Activated naive CD8-positive, alpha-beta T cell treated with anti-CD3 and anti-CD28 coated beads for 36 hours (primary cell): ENCODE data around the gene PAX9. TPM values are rescaled to one million over a fixed set of nuclear protein-coding genes. Genes with fewer than 3 reads are reported as not detected.

Source experiments
- DNase-seq: peaks from one replicate; pipeline ENCODE4 v3.0.0; 2021
- H3K27ac Mint-ChIP-seq: one replicate; pipeline ENCODE4 v1.8.0; 2022; ENCODE audit warnings: mild to moderate bottlenecking, moderate library complexity, mixed read lengths
- H3K27me3 Mint-ChIP-seq: one replicate; pipeline ENCODE4 v1.8.0; 2022; ENCODE audit warnings: mild to moderate bottlenecking, mixed read lengths
- H3K36me3 Mint-ChIP-seq: one replicate; pipeline ENCODE4 v1.8.0; 2021; ENCODE audit warnings: mild to moderate bottlenecking, mixed read lengths
- H3K4me1 Mint-ChIP-seq: one replicate; pipeline ENCODE4 v1.8.0; 2021; ENCODE audit warnings: mixed read lengths
- H3K4me3 Mint-ChIP-seq: one replicate; pipeline ENCODE4 v1.8.0; 2022; ENCODE audit warnings: mild to moderate bottlenecking, moderate library complexity, mixed read lengths
- H3K9me3 Mint-ChIP-seq: one replicate; pipeline ENCODE4 v1.8.0; 2022; ENCODE audit warnings: mixed read lengths
- total RNA-seq, 2 experiments: library from RNA; stranded (reverse); gene quantifications; one replicate each; pipeline ENCODE4 v1.2.3, GENCODE V29; 2021

The PAX9 gene
- not detected for total RNA-seq

DNA sequence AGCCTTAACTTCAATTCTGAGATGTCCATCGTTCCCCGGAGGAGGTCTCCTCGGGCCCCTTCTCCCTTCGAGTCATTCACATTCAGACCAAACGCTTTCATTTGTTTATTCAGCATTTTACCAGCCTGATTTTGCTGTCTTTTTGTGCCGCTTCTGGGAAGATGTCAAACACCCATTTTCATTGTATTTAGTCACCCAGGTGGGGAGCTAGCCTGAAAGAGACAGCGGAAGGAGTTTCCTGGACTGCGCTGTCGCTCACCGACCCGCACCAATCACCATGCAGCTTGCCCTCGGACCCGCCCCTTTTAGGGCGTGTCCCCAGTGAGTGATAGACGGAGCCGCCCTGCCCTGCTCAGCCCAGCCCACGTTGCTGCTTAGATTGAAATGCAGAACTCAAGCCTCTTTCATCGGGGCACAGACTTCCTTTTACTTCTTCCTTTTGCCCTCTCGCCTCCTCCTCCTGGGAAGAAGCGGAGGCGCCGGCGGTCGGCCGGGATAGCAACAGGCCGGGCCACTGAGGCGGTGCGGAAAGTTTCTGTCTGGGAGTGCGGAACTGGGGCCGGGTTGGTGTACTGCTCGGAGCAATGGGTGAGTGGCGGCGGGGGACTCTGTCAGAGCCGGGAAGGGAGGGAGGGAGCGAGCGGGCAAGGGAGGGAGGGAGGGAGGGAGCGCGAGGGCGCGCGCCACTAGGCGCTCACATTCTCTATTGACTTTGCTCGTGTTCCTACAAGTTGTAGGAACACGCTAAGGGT is at the start of gene PAX9:
Gene PAX9, plus strand, starts transcription at position 355 of the 752 bp plus-strand sequence. Its CDS starts 230 bp downstream, at position 585.
- H3K36me3 Mint-ChIP-seq, result peaks cover 8% of the 10 kb centered on the region
- DNase-seq, result peak; percentile 46
- peaks cover 45% of the 10 kb centered on the region for H3K4me1 Mint-ChIP-seq
- H3K27ac Mint-ChIP-seq, result peak within 1 kb of the TSS; percentile 31
- peaks cover 98% of the 10 kb centered on the region for H3K27me3 Mint-ChIP-seq
- H3K4me3 Mint-ChIP-seq, result peak within 1 kb of the TSS; percentile 59
- H3K9me3 Mint-ChIP-seq, result peaks cover 5% of the 10 kb centered on the region

DNA sequence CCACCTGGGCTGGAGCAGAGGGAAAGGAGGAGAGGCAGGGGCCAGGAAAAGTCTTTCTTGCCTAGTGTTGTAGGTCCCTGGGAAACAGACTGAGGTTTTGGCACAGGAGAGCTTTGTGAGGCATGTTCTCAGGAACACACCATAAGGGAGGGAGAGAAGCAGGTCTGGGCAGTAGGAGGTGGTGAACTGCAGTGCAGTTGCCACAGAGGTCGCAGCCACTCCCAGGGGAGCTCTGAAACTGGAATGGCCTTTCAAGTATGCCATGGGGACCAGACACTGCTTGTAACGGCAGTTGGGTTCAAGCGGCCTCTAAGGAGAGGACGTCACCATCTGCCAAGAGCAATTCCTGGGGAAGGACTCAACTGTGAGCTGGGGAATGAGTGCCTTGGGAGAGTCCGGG is 43.8 kb upstream of the PAX9 start:
- Mint-ChIP-seq H3K4me3 (no peak overlapping the region), H3K4me1 (no peaks in the 10 kb centered on the region), H3K9me3 (peaks cover 5% of the 10 kb centered on the region), H3K27me3 (peaks cover 3% of the 10 kb centered on the region), H3K36me3 (no peaks in the 10 kb centered on the region), H3K27ac (no peak overlapping the region)
- no peak for DNase-seq

DNA sequence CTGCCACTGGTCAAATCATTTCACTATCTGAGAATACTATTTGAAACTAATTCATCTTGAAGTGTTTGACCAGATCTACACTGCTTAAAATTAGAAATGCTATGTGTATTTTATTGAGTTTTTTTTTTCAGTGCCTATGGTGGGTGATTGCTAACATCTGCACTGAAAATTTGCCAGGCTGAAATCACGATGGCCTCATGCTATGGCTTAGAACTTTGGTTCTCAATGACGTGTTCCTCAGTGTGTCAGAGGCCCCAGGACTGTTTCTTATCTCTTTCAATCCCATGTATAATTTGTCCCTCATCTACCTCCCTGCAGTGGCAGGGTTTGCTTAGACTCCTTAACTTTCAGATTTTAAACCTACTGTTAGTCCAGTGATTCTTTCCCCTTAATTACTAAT is 43.0 kb upstream of the PAX9 start:
- no peaks in the 10 kb centered on the region for H3K36me3 Mint-ChIP-seq
- H3K4me3 Mint-ChIP-seq, result no peak overlapping the region
- no peak overlapping the region for H3K27ac Mint-ChIP-seq
- no peaks in the 10 kb centered on the region for H3K4me1 Mint-ChIP-seq
- peaks cover 3% of the 10 kb centered on the region for H3K27me3 Mint-ChIP-seq
- DNase-seq, result no peak
- peaks cover 5% of the 10 kb centered on the region for H3K9me3 Mint-ChIP-seq

DNA sequence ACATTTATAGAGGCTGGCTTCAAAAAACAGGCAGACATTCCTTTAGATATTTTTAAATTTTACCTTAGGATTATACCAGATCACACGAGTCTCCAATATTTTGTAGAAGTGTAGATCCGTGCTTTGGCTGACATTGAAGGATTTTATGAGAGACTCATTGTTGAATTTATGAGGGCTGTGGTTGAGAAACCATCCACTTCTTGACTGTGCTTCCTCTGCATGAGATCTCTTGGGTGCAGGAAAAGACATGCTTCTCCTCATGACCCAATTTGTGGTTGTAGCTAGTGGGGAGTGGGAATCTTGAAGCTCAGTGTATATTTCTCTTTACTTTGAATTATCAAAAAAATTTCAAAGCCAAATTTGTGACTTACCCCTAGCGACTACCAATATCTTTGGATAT is 42.5 kb upstream of the PAX9 start:
- H3K27me3 Mint-ChIP-seq, result peaks cover 4% of the 10 kb centered on the region
- H3K4me1 Mint-ChIP-seq, result no peaks in the 10 kb centered on the region
- peaks cover 5% of the 10 kb centered on the region for H3K9me3 Mint-ChIP-seq
- H3K4me3 Mint-ChIP-seq, result no peak overlapping the region
- no peaks in the 10 kb centered on the region for H3K36me3 Mint-ChIP-seq
- H3K27ac Mint-ChIP-seq, result no peak overlapping the region
- no peak for DNase-seq

DNA sequence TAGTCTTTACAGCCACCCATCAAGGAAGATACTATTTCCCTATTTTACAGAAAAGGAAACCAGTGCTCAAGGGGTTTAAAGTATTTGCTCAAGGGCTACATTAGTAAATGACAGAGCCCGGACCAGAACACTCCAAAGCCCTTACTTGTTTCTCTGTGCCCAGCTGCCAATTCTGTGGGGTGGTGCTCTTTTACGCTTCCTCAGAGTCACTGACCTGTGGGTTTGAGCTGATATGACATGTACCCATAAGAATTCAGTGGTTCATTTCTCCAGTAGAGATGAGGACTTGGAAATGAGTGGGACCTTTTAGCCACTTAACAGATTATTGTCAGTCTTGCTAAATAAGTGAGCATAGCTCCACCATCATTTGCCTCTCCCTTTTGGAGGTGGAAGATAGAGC is 41.8 kb upstream of the PAX9 start:
- H3K9me3 Mint-ChIP-seq, result peaks cover 5% of the 10 kb centered on the region
- no peaks in the 10 kb centered on the region for H3K4me1 Mint-ChIP-seq
- H3K36me3 Mint-ChIP-seq, result no peaks in the 10 kb centered on the region
- DNase-seq, result no peak
- peaks cover 8% of the 10 kb centered on the region for H3K27me3 Mint-ChIP-seq
- H3K4me3 Mint-ChIP-seq, result no peak overlapping the region
- no peak overlapping the region for H3K27ac Mint-ChIP-seq

DNA sequence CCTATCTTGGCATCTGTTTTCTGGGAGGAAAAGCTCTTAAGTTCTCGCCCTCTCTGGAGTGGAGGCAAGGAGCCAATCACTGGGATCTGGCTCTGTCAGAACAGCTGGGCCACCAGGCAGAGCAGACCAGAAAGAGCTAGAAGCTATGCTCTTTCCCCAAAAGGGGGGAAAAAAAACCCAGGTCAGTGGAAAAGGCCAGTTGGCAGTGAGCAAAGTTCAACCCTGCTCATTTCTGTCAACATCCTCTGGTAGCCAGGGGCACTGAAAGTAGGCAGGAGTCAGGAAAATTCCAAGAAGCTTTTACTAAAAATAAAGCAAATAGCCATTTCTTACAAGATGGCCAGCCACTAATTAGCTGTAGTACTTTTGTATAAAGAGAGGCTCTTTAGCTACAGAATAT is 36.6 kb upstream of the PAX9 start:
- Mint-ChIP-seq H3K4me1 (no peaks in the 10 kb centered on the region), H3K9me3 (peaks cover 5% of the 10 kb centered on the region), H3K4me3 (no peak overlapping the region), H3K36me3 (no peaks in the 10 kb centered on the region), H3K27me3 (peaks cover 29% of the 10 kb centered on the region), H3K27ac (no peak overlapping the region)
- no peak for DNase-seq

DNA sequence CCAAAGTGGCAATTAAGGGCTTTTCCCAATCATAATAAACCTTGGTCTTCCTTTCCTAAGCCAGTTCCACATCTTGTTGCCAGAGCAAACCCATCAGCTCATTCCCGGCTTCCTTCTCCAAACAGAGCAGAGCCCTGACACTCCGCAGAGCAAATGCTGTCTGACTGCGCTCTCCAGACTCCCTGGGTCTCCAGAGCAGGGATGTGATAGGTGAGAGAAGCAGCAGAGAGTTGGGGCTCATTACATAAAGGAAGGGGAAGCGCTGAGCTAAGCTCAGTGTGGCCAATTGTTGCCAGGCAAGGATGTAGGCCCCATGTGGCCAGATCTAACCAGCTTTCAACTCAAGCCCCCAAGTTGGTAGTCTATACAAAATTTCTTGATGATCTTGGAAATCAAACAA is 36.2 kb upstream of the PAX9 start:
- Mint-ChIP-seq H3K4me3 (no peak overlapping the region), H3K4me1 (no peaks in the 10 kb centered on the region), H3K27me3 (peaks cover 29% of the 10 kb centered on the region), H3K9me3 (peaks cover 5% of the 10 kb centered on the region), H3K27ac (no peak overlapping the region), H3K36me3 (no peaks in the 10 kb centered on the region)
- no peak for DNase-seq

DNA sequence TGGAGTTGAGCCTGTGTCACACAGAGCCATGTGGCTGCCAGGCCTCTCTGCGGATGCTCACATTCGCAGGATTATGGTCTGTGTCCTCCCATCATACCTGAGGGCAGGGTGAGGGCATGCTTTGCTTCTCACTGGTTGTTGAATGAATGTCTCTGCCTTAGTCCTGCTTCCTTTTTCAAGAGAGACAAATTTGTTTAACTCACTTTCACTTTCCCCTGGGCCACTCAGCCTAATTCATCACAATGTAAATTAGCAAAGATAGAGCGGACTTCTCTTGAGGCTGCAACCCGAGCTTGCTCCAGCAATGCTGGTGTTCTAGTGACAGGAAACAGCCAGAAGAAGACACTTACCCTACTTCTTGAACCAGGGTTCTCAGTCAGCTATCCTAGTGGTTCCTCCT is 35.5 kb upstream of the PAX9 start:
- H3K27me3 Mint-ChIP-seq, result peaks cover 36% of the 10 kb centered on the region
- no peak overlapping the region for H3K4me3 Mint-ChIP-seq

DNA sequence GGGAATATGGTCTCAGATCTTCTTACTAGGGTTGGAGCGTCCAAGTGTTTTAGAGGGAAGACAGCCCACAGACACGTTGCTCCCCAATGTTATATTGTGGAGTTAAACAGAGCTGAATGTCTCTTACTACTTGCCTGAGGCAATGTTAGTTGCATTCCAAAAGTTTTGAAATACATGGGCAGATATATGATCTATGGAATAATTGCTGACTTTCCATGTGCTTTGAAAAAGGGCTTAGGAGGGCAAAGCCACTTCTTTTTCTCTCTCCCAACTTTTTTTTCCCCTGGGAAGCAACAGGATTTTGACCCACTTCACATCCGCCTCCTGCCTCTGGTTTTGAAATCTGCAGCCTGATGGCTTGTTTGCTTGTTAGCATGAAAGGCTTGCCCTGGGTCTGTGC is 33.7 kb upstream of the PAX9 start:
- no peak for DNase-seq
- no peaks in the 10 kb centered on the region for H3K4me1 Mint-ChIP-seq
- peaks cover 37% of the 10 kb centered on the region for H3K27me3 Mint-ChIP-seq
- H3K36me3 Mint-ChIP-seq, result no peaks in the 10 kb centered on the region
- H3K27ac Mint-ChIP-seq, result no peak overlapping the region
- no peaks in the 10 kb centered on the region for H3K9me3 Mint-ChIP-seq
- no peak overlapping the region for H3K4me3 Mint-ChIP-seq

More for the DNA sequence above, 35.5 kb upstream of the PAX9 start:
- Mint-ChIP-seq H3K9me3 (peaks cover 5% of the 10 kb centered on the region), H3K36me3 (no peaks in the 10 kb centered on the region), H3K27ac (no peak overlapping the region), H3K4me1 (no peaks in the 10 kb centered on the region)
- no peak for DNase-seq

DNA sequence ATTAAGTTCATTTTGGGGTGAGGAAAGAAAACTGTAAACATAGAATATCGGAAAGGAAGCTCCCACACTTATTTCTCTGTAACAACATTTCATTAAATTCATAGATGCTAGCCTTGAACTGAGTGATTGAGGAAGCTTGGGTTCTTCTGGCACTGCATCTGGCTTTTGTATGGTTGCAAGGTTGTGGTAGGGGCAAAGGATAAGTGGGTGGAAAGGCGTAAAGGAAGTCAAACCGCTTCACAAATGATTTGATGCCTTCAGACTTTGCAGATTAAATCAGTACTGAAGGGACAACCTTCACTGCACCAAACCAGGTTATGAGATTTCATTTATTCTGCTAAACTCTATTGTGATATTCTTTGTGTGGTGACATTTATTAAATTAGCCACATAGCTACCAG is 28.1 kb upstream of the PAX9 start:
- H3K27me3 Mint-ChIP-seq, result peaks cover 17% of the 10 kb centered on the region
- H3K27ac Mint-ChIP-seq, result no peak overlapping the region
- H3K9me3 Mint-ChIP-seq, result peaks cover 3% of the 10 kb centered on the region
- no peak overlapping the region for H3K4me3 Mint-ChIP-seq
- H3K4me1 Mint-ChIP-seq, result no peaks in the 10 kb centered on the region
- no peaks in the 10 kb centered on the region for H3K36me3 Mint-ChIP-seq
- DNase-seq, result no peak

DNA sequence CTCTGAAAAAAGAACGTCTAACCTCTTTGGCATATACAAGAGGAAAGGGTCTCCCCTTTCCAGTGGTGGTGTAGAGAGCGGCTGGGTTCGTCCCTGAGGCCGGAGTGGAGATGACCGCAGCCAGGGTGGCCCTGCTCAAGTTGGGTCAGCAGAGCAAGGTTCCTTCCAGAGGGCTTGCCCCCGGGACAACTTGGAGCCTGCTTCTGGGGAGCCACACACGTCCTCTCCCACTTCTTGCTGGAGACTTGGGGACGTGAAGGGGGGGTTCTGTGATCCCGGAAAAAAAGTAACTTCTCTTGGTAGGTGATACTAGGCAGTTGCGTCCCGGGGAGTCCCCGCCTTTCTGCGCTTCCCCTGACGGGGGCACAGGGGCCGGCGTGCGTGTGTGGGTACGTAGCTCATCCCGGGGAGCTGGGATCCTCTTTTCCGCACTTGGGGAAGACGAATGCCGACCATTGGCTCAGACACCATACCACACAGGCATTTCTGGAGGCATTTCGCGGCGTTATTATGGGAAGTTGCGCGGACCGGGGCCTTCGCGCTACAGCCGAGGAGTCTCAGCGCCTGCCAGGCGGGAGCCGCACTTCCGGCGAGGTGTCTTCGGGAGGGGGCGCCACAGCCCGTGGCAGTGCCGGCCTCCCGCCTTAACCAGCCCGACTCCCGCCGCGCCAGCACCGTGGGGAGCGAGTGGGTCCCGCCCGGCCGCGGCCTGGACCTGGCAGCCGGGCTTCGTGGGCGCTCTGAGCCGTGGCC is 14.8 kb upstream of the PAX9 start:
- Mint-ChIP-seq H3K4me1 (peaks cover 6% of the 10 kb centered on the region), H3K27ac (no peak overlapping the region), H3K36me3 (no peaks in the 10 kb centered on the region), H3K27me3 (peaks cover 71% of the 10 kb centered on the region), H3K4me3 (no peak overlapping the region), H3K9me3 (no peaks in the 10 kb centered on the region)
- DNase-seq, result no peak

DNA sequence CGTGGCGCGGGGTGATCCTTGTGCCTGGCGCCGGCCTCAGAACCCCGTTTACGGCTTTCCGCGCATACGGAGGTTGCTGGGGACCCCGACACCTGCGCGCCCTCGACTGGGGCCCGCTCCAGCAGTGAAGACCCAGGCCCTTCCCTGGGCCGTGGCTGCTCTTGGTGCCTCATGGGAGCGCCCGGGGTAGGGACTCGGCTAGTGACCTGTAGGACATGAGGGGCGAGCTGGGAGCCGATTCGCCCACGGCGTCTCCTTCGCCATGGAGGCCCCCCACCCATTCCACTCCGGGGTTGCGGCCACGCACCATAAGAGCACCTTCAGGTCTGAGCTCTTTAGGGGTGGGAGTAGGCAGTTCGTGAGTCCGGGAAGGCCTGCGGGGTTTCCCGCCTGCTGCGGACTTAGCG is 14.2 kb upstream of the PAX9 start:
- no peak for DNase-seq
- H3K9me3 Mint-ChIP-seq, result no peaks in the 10 kb centered on the region
- H3K4me1 Mint-ChIP-seq, result peaks cover 6% of the 10 kb centered on the region
- H3K36me3 Mint-ChIP-seq, result no peaks in the 10 kb centered on the region
- no peak overlapping the region for H3K4me3 Mint-ChIP-seq
- no peak overlapping the region for H3K27ac Mint-ChIP-seq
- H3K27me3 Mint-ChIP-seq, result peaks cover 70% of the 10 kb centered on the region

DNA sequence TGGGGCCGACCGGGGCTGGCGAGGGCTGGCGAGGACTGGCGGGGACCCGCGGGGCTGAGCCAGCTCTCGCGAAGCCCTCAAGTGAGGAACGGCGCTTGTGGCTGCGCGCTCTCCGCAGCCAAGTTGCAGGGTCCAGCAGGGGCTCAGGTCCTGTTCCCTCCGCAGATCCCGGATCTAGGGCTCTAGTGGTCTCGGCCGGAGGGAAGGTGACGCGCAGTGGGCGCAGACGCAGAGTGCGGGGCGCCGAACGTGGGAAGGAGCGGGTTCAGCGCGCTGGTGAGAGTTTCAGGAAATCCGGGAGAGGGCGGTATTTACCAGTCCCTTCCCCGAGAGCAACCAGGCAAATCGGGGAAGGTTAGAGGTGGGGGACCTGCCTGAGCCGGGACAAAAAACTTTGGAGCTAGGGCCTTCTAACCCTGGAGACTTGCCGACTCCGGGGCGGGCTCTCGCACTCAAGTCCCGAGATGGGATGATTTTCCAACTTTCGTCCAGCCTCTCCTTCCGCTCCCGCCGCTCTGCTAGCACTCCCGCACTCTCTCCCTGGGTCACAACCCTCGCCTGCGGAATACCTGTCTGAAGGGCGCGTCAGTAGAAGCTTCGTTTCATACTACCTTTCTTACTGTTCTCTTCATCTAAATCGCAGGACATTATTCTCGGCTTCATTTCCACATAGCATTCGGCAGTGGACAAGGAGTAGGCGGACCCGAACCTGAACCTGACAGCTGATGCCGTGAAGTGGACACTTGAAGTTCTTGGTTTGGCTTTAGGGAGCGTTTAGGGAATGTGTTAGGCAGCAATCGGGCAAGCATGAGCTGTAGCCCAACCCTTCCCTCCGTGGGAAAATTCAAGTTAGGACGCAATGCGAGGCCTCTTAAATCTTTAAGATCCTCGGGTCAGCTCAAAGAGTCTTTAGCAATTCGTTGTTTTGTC is 13.6 kb upstream of the PAX9 start:
- Mint-ChIP-seq H3K4me3 (no peak overlapping the region), H3K4me1 (peaks cover 6% of the 10 kb centered on the region), H3K27ac (no peak overlapping the region), H3K9me3 (no peaks in the 10 kb centered on the region), H3K36me3 (no peaks in the 10 kb centered on the region), H3K27me3 (peaks cover 77% of the 10 kb centered on the region)
- no peak for DNase-seq

DNA sequence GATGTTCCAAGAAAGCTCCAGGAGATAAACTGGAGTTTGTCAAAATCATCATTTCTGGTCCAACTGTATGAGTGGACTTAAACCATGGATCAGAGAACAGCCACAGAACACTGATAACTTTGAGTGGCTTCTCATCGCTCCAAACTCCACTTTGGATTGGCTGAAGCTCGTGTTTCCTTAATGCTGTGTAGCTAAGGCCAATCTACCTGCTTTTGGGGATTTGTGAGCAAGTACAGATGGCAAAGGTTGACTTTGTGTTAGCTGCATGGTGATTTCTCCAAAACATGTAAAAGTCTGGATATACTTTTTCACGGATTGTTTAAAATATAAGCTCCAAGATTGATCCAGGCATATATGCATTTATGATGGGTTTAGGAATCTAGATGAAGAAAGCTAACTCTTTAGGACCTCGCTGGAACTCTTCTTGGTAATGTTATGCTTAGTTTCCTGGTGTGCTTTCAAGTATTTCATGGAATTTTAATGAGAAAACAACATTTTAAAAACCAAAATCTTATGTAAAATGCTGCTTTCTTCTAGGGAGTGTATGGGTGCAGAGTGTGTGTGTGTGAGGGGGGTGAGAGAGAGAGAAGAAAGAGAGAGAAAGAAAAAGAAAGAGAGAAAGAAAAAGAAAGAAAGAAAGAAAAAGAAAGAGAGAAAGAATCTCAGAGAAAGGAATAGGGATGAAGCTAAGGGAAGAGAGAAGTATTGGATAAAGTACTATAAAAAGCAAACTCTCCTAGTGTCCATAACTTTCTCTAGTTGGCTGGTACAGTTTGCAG is 11.6 kb upstream of the PAX9 start:
- Mint-ChIP-seq H3K4me1 (peaks cover 6% of the 10 kb centered on the region), H3K27me3 (peaks cover 89% of the 10 kb centered on the region), H3K4me3 (no peak overlapping the region), H3K9me3 (no peaks in the 10 kb centered on the region), H3K36me3 (no peaks in the 10 kb centered on the region), H3K27ac (no peak overlapping the region)
- DNase-seq, result no peak
